Measurements from ENCODE around the gene SLC22A1.

Gene SLC22A1

DNA sequence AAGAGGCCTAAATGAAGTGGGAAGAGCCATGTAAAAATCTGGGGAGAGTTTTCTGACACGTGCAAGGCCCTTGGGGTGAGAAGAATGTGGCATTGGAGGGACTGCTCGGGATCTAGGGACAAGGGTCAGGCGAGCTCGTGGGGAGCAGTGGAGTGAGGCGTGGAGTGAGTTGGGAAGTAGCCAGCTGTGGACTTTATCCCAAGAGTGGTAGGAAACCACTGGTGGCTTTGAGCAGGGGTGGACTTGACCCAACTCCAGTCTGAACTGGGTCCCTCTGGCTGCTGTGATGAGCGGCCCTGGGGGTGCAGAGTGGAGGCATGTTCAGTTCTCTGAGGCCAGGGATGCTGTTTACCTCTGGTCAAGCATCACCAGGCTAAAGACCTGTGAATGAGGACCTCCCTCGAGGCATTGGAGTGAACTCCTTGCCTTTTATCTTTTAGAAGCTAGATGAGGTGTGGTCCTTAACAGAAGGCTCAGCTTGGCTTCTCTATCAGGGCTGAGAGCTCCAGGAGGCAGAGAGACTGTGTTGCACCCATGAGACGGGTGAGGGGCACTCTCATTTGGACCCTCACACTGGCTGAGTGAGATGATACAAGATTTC is 20.6 kb downstream of the SLC22A1 start:
- H3K9ac ChIP-seq (ENCODE audit: insufficient read length), result no peak overlapping the region
- TF ChIP-seq POLR2AphosphoS5 (IDR thresholded peaks at IDR 0.05; ENCODE audit: borderline replicate concordance, low read depth, low read length) (no peak), EZH2 (IDR thresholded peaks at IDR 0.05) (no peak), FOXP2 (optimal IDR thresholded peaks at IDR 0.05; ENCODE audit: control extremely low read depth, extremely low read length, insufficient read depth) (no peak)
- no peaks in the 10 kb centered on the region for H3K9me3 ChIP-seq (ENCODE audit: low read depth, low read length)
- H3K36me3 ChIP-seq (ENCODE audit: insufficient read depth, low read length), result no peaks in the 10 kb centered on the region
- no peak overlapping the region for H3K27ac ChIP-seq
- no peak for DNase-seq (ENCODE audit: low read depth, low spot score)
- no peak overlapping the region for H3K4me3 ChIP-seq

DNA sequence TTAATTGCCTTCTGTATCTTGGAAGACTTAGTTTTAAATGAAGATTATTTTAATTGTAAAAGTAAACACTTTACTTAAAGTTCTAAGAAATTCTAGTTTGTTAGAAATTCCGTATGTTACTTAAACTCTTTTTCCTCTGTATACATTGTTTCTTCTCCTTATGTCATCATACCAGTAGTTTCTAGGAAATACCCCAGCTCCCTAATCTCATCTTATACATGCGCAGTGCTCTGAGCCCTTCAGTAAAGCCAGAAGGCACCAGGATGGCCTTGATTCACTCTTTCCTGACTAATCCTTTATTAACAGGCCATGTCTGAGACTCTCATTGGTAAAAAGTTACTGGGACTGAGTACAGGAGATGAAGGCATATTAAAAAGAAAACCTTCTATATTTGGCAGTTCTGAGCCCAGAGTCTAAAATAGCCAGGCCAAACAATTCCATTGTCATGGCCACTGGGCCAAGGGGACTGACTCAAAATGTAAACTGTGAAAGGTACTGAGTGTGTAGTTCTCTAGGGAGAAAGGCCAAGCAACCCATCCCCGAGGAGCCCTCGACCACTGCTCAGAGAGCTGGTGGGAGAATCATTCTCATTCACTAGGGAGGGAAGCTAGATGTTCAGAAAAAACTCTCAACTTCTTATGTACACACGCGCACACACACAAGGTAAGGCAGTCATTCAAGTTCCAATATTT is 25.0 kb downstream of the SLC22A1 start:
- no peaks in the 10 kb centered on the region for H3K9me3 ChIP-seq (ENCODE audit: low read depth, low read length)
- no peak for DNase-seq (ENCODE audit: low read depth, low spot score)
- TF ChIP-seq POLR2AphosphoS5 (IDR thresholded peaks at IDR 0.05; ENCODE audit: borderline replicate concordance, low read depth, low read length), result no peak
- TF ChIP-seq FOXP2 (optimal IDR thresholded peaks at IDR 0.05; ENCODE audit: control extremely low read depth, extremely low read length, insufficient read depth), result no peak
- no peak for TF ChIP-seq EZH2 (IDR thresholded peaks at IDR 0.05)
- H3K4me3 ChIP-seq, result no peak overlapping the region
- no peaks in the 10 kb centered on the region for H3K36me3 ChIP-seq (ENCODE audit: insufficient read depth, low read length)
- H3K9ac ChIP-seq (ENCODE audit: insufficient read length), result no peak overlapping the region
- H3K27ac ChIP-seq, result no peak overlapping the region

DNA sequence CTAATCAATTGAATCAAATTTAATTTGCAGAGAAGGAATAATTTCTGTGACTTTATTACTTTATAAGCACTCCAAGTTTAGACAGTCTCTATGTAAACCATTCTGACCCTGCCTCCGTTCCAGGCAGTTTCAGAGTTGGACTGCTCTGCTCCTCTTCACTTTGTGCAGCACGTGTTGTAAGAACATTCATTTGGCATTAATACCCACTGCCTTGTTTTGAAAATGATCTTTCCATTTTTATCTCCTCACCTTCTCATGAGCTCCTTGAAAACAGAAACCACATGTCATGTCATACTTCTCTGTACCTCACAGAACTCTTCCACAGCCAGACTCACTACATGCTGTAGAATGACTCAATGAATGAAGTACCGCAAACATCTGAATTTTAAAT is 25.5 kb downstream of the SLC22A1 start:
- DNase-seq (ENCODE audit: low read depth, low spot score), result no peak
- Histone ChIP-seq H3K9ac (ENCODE audit: insufficient read length) (no peak overlapping the region), H3K27ac (no peak overlapping the region), H3K4me3 (no peak overlapping the region), H3K9me3 (ENCODE audit: low read depth, low read length) (no peaks in the 10 kb centered on the region), H3K36me3 (ENCODE audit: insufficient read depth, low read length) (no peaks in the 10 kb centered on the region)
- TF ChIP-seq POLR2AphosphoS5 (IDR thresholded peaks at IDR 0.05; ENCODE audit: borderline replicate concordance, low read depth, low read length) (no peak), EZH2 (IDR thresholded peaks at IDR 0.05) (no peak), FOXP2 (optimal IDR thresholded peaks at IDR 0.05; ENCODE audit: control extremely low read depth, extremely low read length, insufficient read depth) (no peak)

DNA sequence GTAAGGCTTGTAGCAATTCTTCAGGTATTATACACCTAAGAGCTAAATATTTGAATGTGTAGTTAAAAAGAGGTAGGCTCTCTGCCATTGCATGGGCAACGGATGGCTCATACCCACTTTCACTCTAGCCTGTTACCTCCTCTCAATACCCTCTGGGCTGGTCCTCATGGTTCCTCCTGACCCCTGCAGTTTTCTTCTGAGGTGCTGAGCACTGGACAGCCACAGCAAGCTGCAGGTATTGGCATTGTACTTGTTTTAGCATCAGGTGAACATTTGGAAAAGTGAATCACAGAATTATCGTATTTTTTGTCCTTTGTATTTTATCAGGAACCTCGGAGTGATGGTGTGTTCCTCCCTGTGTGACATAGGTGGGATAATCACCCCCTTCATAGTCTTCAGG is 32.9 kb downstream of the SLC22A1 start:
- H3K36me3 ChIP-seq (ENCODE audit: insufficient read depth, low read length), result no peaks in the 10 kb centered on the region
- DNase-seq (ENCODE audit: low read depth, low spot score), result no peak
- H3K9me3 ChIP-seq (ENCODE audit: low read depth, low read length), result no peaks in the 10 kb centered on the region
- no peak overlapping the region for H3K4me3 ChIP-seq
- H3K9ac ChIP-seq (ENCODE audit: insufficient read length), result no peak overlapping the region
- no peak overlapping the region for H3K27ac ChIP-seq
- no peak for TF ChIP-seq FOXP2 (optimal IDR thresholded peaks at IDR 0.05; ENCODE audit: control extremely low read depth, extremely low read length, insufficient read depth)
- TF ChIP-seq POLR2AphosphoS5 (IDR thresholded peaks at IDR 0.05; ENCODE audit: borderline replicate concordance, low read depth, low read length), result no peak
- no peak for TF ChIP-seq EZH2 (IDR thresholded peaks at IDR 0.05)

DNA sequence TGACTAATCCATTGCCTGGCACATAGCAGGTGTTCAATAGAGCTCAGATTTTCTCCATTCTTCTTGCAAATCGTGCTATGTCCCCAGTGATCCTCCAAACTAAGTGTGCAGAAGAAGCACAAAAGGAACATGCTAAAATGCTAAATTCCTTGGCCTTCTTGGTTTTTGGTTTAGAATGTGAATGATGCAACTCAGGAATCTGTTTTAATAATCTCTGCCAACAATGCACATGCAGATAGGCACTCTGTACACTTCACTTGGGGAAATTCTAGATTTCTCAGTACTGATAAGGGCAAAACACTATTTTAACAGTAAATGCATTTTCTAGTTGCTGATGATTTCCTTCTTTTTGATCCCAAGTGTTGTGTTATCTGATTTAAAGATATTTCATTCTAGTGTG is 35.2 kb downstream of the SLC22A1 start:
- DNase-seq (ENCODE audit: low read depth, low spot score), result no peak
- Histone ChIP-seq H3K9me3 (ENCODE audit: low read depth, low read length) (no peaks in the 10 kb centered on the region), H3K9ac (ENCODE audit: insufficient read length) (no peak overlapping the region), H3K27ac (no peak overlapping the region), H3K4me3 (no peak overlapping the region), H3K36me3 (ENCODE audit: insufficient read depth, low read length) (no peaks in the 10 kb centered on the region)
- TF ChIP-seq EZH2 (IDR thresholded peaks at IDR 0.05), result no peak
- no peak for TF ChIP-seq FOXP2 (optimal IDR thresholded peaks at IDR 0.05; ENCODE audit: control extremely low read depth, extremely low read length, insufficient read depth)
- TF ChIP-seq POLR2AphosphoS5 (IDR thresholded peaks at IDR 0.05; ENCODE audit: borderline replicate concordance, low read depth, low read length), result no peak

DNA sequence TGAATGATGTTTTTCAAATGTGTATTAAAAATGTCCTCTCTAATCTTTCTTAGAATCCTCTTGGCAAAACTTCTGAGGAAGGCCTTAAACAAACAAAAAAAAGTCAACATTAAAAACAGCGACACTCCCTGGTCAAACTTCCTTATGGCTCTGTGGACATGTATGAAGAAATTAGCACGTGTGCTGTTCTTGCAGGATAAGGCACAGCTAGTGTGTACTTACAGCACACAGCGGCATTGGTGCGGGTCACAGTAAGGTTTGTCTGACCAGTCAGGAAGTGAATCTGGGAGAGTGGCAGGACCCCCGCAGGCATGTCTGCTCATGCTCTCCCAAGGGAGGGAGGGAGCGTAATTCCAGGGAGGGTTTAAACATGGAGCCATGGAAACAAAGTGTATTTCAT is 38.8 kb downstream of the SLC22A1 start:
- Histone ChIP-seq H3K9ac (ENCODE audit: insufficient read length) (no peak overlapping the region), H3K4me3 (no peak overlapping the region), H3K27ac (no peak overlapping the region), H3K9me3 (ENCODE audit: low read depth, low read length) (no peaks in the 10 kb centered on the region), H3K36me3 (ENCODE audit: insufficient read depth, low read length) (no peaks in the 10 kb centered on the region)
- DNase-seq (ENCODE audit: low read depth, low spot score), result no peak
- no peak for TF ChIP-seq EZH2 (IDR thresholded peaks at IDR 0.05)
- no peak for TF ChIP-seq POLR2AphosphoS5 (IDR thresholded peaks at IDR 0.05; ENCODE audit: borderline replicate concordance, low read depth, low read length)
- no peak for TF ChIP-seq FOXP2 (optimal IDR thresholded peaks at IDR 0.05; ENCODE audit: control extremely low read depth, extremely low read length, insufficient read depth)

DNA sequence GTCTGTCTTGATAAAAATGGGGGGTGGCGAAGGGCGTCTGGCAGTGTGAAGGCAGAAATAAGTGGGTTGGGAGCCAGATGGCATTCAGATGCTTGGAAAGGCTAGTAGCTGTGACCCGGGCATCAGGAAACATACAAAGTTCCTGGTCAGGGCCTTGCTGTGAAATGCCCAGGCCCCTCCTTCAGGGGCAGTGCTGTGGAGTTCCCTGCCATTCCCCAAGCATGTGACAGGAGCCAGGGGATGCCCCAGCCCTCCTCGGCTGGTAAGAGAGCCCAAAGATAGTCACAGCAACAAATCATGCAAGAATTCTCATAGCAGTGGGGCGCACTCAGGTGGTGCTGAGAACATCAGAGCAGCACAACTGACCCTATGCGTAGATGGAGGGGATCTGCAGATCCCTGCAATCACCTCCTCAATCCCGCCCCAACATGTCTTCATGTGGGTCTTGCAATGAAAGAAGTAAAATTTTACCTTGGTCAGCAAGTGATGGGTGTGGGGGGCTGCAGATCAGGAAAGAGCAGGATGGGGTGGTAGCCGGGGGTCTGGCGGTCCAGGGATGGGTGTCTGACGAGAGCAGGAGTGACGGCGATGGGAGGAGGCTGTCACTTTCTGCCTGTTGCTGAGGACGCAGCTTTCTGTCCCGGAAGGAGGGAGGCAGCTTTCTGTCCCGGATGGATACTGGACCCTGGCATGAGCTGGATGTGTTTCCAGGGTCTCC is 39.5 kb downstream of the SLC22A1 start:
- Histone ChIP-seq H3K4me3 (no peak overlapping the region), H3K36me3 (ENCODE audit: insufficient read depth, low read length) (no peaks in the 10 kb centered on the region), H3K9me3 (ENCODE audit: low read depth, low read length) (no peaks in the 10 kb centered on the region), H3K27ac (no peak overlapping the region), H3K9ac (ENCODE audit: insufficient read length) (no peak overlapping the region)
- DNase-seq (ENCODE audit: low read depth, low spot score), result no peak
- TF ChIP-seq POLR2AphosphoS5 (IDR thresholded peaks at IDR 0.05; ENCODE audit: borderline replicate concordance, low read depth, low read length) (no peak), EZH2 (IDR thresholded peaks at IDR 0.05) (no peak), FOXP2 (optimal IDR thresholded peaks at IDR 0.05; ENCODE audit: control extremely low read depth, extremely low read length, insufficient read depth) (no peak)

DNA sequence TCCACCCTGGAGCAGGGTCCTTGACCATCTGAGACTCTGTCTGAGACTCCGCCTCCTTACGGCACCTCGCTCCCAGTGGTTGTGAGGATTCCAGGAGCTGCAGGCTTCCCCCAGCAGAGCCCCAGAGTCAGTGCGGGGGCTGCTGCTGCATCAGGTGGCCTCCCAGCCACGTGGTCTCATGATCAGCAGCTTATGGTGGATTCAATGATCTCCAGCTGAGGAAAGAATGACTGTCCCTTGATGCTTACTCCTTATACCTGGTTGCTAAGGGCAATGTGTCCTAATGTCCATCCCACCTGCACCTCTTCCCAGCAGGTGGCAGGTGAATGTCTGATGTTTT is 40.0 kb downstream of the SLC22A1 start:
- H3K9me3 ChIP-seq (ENCODE audit: low read depth, low read length), result no peaks in the 10 kb centered on the region
- no peak for DNase-seq (ENCODE audit: low read depth, low spot score)
- TF ChIP-seq POLR2AphosphoS5 (IDR thresholded peaks at IDR 0.05; ENCODE audit: borderline replicate concordance, low read depth, low read length) (no peak), EZH2 (IDR thresholded peaks at IDR 0.05) (no peak), FOXP2 (optimal IDR thresholded peaks at IDR 0.05; ENCODE audit: control extremely low read depth, extremely low read length, insufficient read depth) (no peak)
- no peaks in the 10 kb centered on the region for H3K36me3 ChIP-seq (ENCODE audit: insufficient read depth, low read length)
- no peak overlapping the region for H3K9ac ChIP-seq (ENCODE audit: insufficient read length)
- H3K27ac ChIP-seq, result no peak overlapping the region
- no peak overlapping the region for H3K4me3 ChIP-seq

Data from SK-N-MC (cell line).